Measurements from ENCODE around the gene SLC25A5. TPM values are rescaled to one million over a fixed set of nuclear protein-coding genes. Genes with fewer than 3 reads are reported as not detected.
A peak's percentile ranks its signal among the peaks of the same experiment; 100 is the strongest.
"Not testable (repeated sequence)": the region's sequence is repeated elsewhere in the genome, so short reads cannot be mapped to it uniquely, and the experiment has no call there.

The SLC25A5 gene
- polyA plus RNA-seq, 1 experiment = 292 TPM

DNA sequence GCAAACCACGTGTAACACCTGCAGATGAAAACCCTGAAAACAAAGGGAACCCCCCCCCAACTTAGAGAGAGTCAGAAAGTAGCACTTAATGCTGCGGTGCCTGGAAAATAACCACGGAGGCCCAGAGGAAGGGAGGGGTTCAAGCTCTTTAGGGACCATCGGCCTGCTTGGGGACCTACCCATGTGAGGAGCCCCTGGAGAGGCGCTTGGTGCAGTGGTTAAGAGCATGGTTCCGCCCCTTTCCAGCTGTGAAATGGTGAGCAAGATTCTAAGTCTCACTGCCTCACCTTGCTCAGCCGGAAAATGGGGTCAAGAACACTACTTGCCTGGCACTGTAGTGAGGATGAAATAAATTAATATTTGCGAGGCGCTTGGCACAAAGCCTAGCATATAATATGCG is 13.8 kb downstream of the SLC25A5 start:
- no peaks in the 10 kb centered on the region for H3K27me3 ChIP-seq (ENCODE audit: control insufficient read depth, insufficient read depth, low read length)
- peak overlapping the region; percentile 22 for H3K4me3 ChIP-seq (ENCODE audit: low read depth, low read length)
- POLR2A ChIA-PET = no interaction called here
- TF ChIP-seq, protein P1, sequence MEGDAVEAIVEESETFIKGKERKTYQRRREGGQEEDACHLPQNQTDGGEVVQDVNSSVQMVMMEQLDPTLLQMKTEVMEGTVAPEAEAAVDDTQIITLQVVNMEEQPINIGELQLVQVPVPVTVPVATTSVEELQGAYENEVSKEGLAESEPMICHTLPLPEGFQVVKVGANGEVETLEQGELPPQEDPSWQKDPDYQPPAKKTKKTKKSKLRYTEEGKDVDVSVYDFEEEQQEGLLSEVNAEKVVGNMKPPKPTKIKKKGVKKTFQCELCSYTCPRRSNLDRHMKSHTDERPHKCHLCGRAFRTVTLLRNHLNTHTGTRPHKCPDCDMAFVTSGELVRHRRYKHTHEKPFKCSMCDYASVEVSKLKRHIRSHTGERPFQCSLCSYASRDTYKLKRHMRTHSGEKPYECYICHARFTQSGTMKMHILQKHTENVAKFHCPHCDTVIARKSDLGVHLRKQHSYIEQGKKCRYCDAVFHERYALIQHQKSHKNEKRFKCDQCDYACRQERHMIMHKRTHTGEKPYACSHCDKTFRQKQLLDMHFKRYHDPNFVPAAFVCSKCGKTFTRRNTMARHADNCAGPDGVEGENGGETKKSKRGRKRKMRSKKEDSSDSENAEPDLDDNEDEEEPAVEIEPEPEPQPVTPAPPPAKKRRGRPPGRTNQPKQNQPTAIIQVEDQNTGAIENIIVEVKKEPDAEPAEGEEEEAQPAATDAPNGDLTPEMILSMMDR (IDR thresholded peaks at IDR 0.05; ENCODE audit: insufficient read depth, low read depth, low read length) = no peak
- CTCF ChIA-PET = interaction anchor here (1.0 to 4.4 kb wide), 8 partner anchors 9 to 208 kb away, joined by 3 to 30 read pairs (median 4); partner anchors contain the start of gene SLC25A5
- H3K36me3 ChIP-seq (ENCODE audit: control insufficient read depth, insufficient read depth, low read length) = no peaks in the 10 kb centered on the region
- DNase-seq (ENCODE audit: low read depth) = no peak

DNA sequence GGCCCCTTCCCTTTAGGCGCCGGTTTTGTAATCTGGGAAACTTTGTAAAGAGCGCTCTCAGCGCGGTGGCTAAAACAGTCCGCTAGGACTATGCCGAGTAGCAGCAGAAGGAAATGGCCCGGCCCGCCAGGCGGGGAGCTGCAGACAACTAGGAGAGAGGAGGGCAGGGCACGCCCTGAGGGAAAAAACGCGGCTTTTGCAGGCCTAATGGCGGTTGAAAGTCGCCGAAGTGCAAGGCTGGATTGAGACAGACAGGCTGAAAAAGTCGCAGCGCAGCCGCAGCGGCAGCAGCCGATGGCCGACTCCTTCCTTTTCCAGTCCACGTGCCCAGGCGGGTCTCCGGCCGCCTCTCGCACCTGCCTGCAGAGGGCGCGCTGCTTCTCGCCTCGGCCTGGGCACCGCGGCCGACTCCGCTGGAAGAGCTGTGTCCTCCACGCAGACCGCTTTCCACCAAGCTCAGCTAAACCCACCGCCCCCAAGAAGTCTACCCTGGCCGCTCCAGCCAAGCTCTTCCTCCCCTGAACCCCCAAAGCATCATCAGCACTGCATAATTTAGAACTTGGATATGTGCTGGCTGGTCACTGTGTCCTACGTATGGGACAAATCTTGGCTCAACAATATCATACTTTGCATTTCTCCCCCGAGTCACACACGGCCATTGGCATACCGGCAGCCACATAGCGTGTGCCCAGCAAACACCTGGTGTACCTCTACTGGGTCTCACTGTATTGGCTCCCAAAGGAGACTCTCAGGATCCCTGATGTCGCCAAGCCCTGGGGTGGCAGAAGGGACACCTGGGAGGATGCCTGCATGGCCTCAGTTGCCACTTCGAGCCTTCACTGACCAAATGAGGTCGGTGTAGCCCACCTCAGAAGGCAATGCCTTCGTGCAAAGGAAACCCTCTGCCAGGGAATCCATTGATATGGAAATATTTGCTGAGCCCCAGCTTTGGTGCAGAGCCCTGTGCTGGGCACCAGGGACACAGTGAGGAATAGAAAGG is 14.5 kb downstream of the SLC25A5 start:
- Histone ChIP-seq H3K27me3 (ENCODE audit: control insufficient read depth, insufficient read depth, low read length) (no peaks in the 10 kb centered on the region), H3K4me3 (ENCODE audit: low read depth, low read length) (peak overlapping the region; percentile 22), H3K36me3 (ENCODE audit: control insufficient read depth, insufficient read depth, low read length) (no peaks in the 10 kb centered on the region)
- ChIA-PET POLR2A (no interaction called here), CTCF (interaction anchor here (0.6 to 4.4 kb wide), 10 partner anchors 9 to 321 kb away, joined by 3 to 30 read pairs (median 3); partner anchors contain the start of gene SLC25A5)
- TF ChIP-seq, protein P1 (IDR thresholded peaks at IDR 0.05; ENCODE audit: insufficient read depth, low read depth, low read length) = peak; percentile 70
- no peak for DNase-seq (ENCODE audit: low read depth)

DNA sequence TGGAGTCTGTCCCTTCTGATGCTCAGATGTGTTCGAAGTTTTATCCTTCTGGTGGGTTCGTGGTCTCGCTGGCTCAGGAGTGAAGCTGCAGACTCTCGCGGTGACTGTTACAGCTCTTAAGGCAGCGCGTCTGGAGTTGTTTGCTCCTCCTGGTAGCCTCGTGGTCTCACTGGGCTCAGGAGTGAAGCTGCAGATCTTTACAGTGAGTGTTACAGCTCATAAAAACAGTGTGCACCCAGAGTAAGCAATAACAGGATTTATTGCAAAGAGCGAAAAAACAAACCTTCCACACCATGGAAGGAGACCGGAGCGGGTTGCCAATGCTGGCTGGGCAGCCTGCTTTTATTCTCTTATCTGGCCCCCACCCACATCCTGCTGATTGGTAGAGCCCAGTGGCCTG is 18.5 kb downstream of the SLC25A5 start:
- ChIA-PET CTCF (interaction anchor here (6.6 kb wide), 1 partner anchor 25 kb away, joined by 62 read pairs; no protein-coding TSS in a partner anchor), POLR2A (no interaction called here)
- H3K27me3 ChIP-seq (ENCODE audit: control insufficient read depth, insufficient read depth, low read length) = no peaks in the 10 kb centered on the region
- DNase-seq (ENCODE audit: low read depth) = no peak
- no peak overlapping the region for H3K4me3 ChIP-seq (ENCODE audit: low read depth, low read length)
- H3K36me3 ChIP-seq (ENCODE audit: control insufficient read depth, insufficient read depth, low read length) = no peaks in the 10 kb centered on the region
- TF ChIP-seq, protein P1 (IDR thresholded peaks at IDR 0.05; ENCODE audit: insufficient read depth, low read depth, low read length) = no peak

DNA sequence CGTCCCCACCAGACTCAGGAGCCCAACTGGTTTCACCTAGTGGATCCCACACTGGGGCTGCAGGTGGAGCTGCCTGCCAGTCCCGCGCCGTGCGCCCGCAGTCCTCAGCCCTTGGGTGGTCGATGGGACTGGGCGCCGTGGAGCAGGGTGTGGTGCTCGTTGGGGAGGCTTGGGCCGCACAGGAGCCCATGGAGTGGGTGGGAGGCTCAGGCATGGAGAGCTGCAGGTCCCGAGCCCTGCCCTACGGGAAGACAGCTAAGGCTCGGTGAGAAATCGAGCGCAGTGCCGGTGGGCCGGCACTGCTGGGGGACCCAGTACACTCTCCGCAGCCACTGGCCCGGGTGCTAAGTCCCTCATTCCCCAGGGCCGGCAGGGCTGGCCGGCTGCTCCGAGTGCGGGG is 19.5 kb downstream of the SLC25A5 start:
- CTCF ChIA-PET = interaction anchor here (1.0 to 6.6 kb wide), 3 partner anchors 24 to 56 kb away, joined by 3 to 62 read pairs (median 3); no protein-coding TSS in a partner anchor
- H3K36me3 ChIP-seq (ENCODE audit: control insufficient read depth, insufficient read depth, low read length); DNase-seq (ENCODE audit: low read depth); H3K27me3 ChIP-seq (ENCODE audit: control insufficient read depth, insufficient read depth, low read length); H3K4me3 ChIP-seq (ENCODE audit: low read depth, low read length); POLR2A ChIA-PET: not testable (repeated sequence)

DNA sequence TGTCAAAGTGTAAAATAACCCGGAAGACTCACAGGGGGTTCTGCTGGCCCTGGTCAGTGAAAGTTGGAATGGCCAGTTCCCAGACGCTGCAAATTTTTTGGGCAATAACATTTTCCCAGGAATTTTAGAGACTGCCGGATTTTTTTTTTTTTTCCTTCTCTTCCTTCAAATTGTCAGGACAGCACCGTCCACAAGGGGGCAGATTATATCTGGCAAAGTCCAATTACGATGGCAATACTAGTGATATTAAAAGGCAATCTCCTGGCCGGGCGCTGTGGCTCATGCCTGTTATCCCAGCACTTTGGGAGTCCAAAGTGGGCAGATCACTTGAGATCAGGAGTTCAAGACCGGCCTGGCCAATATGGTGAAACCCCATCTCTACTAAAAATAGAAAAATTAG is 20.5 kb downstream of the SLC25A5 start:
- no peak for DNase-seq (ENCODE audit: low read depth)
- Histone ChIP-seq H3K36me3 (ENCODE audit: control insufficient read depth, insufficient read depth, low read length) (no peaks in the 10 kb centered on the region), H3K27me3 (ENCODE audit: control insufficient read depth, insufficient read depth, low read length) (no peaks in the 10 kb centered on the region), H3K4me3 (ENCODE audit: low read depth, low read length) (no peak overlapping the region)
- ChIA-PET CTCF (interaction anchor here (0.6 to 6.6 kb wide), 10 partner anchors 9 to 259 kb away, joined by 3 to 62 read pairs (median 4); no protein-coding TSS in a partner anchor), POLR2A (no interaction called here)
- TF ChIP-seq, protein P1 (IDR thresholded peaks at IDR 0.05; ENCODE audit: insufficient read depth, low read depth, low read length) = peak; percentile 59
